GM10266 (cell line): ENCODE data around the gene SMIM11.
"Not testable (repeated sequence)": the region's sequence is repeated elsewhere in the genome, so short reads cannot be mapped to it uniquely, and the experiment has no call there.

Experiments
- DNase-seq: peaks from one replicate; pipeline ENCODE4 v3.0.0; 2012; ENCODE audit errors: extremely low spot score
- TF ChIP-seq, protein P1 (sequence below): IDR thresholded peaks from 2 replicates; pipeline ENCODE4 v1.5.1; 2012; ENCODE audit warnings: mild to moderate bottlenecking, low read depth; ENCODE audit not compliant: control insufficient read depth, insufficient read depth; ENCODE audit errors: missing control alignments

The SMIM11 gene, protein sequence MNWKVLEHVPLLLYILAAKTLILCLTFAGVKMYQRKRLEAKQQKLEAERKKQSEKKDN

DNA sequence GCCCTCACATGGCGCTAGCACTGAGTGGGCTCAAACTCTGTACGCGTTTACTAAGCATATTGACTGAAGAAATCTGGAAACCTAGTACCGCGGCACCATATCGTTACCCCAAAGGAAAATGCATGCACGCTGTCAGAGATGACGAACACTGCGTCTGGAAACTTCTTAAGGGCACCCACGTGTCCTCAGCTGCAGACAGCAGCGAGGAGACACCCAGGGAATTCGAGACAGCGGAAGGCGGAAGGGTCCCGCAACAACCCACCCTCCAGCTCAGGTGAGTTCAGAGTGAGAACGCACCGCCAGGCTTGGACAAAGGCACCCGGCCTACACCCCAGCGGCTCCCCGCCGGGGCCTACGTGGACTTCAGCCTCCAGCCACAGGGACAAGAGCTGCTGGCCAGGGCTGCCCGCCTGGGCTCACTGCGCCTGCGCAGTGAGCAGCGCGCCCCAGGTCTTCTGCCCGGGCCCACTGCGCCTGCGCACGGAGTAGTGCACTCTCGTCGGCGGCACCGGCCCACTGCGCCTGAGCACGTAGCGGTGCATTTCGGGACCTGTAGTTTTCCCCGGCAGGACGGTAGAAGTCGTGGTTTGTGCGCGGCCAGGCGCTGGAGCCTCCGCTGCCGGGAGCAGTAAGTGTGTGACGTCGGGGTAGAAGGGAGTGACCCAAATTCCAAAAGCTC, at the start of gene SMIM11:
SMIM11 (plus strand) TSS at position 568 of the 679 bp plus-strand sequence. CDS start 3,998 bp downstream, outside the sequence.
- DNase-seq, result not testable (repeated sequence)

DNA sequence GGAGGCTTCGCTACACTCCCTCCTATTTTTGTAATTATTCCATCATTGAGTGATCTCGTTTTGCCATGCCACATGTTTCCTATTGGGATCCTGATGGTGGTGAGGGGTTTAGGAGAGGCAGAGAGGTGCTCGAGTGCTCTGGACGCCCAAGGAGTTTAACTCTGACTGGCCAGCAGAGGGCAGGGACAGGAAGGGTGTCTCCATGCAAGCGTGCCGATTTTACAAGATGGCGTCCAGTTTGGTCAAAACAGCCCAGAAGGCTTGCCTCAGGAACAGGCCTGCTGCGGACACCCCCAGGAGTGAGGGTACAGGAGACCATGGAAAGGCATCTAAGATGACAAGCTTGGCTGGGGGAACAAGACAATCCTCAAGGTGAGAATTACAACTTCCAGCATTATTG, 45.3 kb upstream of the SMIM11 start:
- TF ChIP-seq, protein P1, sequence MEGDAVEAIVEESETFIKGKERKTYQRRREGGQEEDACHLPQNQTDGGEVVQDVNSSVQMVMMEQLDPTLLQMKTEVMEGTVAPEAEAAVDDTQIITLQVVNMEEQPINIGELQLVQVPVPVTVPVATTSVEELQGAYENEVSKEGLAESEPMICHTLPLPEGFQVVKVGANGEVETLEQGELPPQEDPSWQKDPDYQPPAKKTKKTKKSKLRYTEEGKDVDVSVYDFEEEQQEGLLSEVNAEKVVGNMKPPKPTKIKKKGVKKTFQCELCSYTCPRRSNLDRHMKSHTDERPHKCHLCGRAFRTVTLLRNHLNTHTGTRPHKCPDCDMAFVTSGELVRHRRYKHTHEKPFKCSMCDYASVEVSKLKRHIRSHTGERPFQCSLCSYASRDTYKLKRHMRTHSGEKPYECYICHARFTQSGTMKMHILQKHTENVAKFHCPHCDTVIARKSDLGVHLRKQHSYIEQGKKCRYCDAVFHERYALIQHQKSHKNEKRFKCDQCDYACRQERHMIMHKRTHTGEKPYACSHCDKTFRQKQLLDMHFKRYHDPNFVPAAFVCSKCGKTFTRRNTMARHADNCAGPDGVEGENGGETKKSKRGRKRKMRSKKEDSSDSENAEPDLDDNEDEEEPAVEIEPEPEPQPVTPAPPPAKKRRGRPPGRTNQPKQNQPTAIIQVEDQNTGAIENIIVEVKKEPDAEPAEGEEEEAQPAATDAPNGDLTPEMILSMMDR, result no peak
- DNase-seq, result no peak

DNA sequence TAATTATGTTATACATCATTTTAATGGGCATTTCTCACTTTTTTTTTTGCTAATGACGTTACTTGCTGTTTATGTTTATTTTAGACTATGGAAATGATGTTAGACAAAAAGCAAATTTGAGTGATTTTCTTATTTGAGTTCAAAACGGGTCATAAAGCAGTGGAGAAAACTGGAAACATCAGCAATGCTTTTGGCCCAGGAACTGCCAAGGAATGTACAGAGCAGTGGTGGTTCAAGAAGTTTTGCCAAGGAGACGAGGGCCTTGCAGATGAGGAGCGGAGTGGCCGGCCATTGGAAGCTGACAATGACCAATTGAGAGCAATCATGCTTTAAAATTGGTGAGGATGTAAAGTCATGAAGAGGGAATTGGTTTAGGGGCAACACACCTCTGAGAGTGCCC, 43.6 kb upstream of the SMIM11 start:
- no peak for DNase-seq
- TF ChIP-seq, protein P1, result no peak

DNA sequence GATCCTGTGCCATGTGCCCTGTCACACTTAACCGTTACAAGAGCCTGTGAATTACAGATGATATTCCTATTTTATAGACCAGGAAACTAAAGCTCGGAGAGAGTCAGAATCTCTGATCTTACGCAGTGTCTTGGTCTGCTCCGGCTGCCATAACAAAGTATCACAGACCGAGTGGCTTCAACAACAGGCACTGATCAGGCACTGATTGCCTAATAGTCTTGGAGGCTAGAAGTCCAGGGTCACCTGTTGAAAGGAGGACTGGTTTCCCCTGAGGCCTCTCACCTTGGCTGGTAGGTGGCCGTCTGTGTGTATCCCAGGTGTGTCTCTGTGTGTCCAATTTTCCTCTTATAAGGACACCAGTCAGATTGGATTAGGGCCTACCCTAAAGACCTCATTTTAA, 43.0 kb upstream of the SMIM11 start:
- TF ChIP-seq, protein P1, result no peak
- no peak for DNase-seq

DNA sequence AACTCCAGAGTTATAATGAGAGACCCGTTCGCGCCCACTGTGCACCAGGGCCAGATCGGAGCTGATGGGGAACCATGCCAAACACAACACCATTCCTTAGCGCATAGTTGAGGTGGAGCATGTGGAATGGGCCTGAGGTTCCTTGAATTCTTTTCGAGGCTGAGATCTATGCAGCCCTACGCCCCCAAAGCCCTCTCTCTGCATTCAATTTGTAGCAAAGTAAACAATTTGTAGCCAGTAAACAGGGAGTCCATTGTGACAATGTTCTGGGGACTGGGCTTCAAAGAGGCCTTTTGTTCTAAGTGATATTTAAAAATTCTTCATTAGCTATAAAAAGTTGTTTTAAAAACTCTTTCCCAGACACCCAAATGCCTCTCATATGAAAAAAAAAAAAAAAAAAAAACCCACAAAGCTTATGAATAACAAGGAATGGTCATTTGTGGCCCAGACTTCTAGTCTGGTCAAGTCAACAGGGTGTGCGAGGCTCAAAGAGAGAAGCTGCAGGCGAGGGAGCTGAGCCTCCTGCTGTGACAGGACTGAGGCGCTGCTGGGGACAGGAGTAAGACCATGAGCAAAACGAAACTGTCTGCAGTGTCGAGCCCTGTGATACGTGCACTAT, 42.1 kb upstream of the SMIM11 start:
- TF ChIP-seq, protein P1, result no peak

DNA sequence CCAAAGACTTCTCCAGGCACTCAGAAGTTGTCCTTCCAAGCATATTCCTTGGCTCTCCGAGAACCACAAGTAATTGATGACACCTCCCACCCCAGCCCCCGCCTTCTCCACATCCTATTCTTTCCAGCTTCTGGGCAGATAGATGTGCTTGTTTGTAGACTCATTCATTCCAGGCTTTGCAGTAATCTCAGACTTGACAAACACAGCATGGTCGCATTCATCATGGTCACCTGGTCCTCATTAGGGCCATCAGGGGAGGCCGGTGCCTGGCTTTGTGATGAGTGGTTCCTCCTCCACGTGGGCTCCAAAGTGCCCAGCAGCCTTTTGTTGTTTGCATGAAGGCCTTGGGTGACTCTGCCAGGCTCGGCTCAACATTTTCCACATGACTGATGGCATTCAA, 40.0 kb upstream of the SMIM11 start:
- DNase-seq, result no peak
- TF ChIP-seq, protein P1, result no peak

More for the DNA sequence above, 42.1 kb upstream of the SMIM11 start:
- DNase-seq, result no peak

DNA sequence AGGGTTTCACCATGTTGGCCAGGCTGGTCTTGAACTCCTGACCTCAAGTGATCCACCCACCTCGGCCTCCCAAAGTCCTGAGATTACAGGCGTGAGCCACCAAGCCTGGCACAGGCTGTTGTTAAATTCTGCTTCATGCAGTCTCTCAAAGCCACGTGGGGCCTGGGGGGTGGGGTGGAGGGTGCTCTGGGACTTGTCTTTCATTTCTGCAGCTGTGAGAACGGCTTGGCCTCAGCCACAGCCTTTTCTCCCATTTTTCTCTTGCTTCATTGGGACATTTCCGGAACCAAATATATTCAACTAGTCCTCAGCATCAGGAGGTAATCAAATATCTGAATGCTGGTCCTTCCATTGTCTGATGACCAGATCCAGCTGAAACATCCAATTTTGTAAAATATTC, 39.1 kb upstream of the SMIM11 start:
- TF ChIP-seq, protein P1, result no peak
- DNase-seq, result no peak
